Measurements from ENCODE around the gene HOXB6.

The HOXB6 gene

GRCh38 chr17:48634493-48635208, 29.9 kb upstream of the HOXB6 start:
- no peak for DNase-seq

- DNase-seq, result no peak
Measured at GRCh38 chr17:48633266-48633677, 28.5 kb upstream of the HOXB6 start.

GRCh38 chr17:48632579-48633265, 27.9 kb upstream of the HOXB6 start:
- DNase-seq, result no peak

GRCh38 chr17:48631693-48632578, 27.1 kb upstream of the HOXB6 start:
- DNase-seq, result no peak

GRCh38 chr17:48630925-48631692, 26.3 kb upstream of the HOXB6 start:
- no peak for DNase-seq

- DNase-seq, result no peak
Measured at GRCh38 chr17:48630009-48630924, 25.5 kb upstream of the HOXB6 start.

GRCh38 chr17:48629411-48629759, 24.6 kb upstream of the HOXB6 start:
- DNase-seq, result no peak

GRCh38 chr17:48628649-48629410, 24.0 kb upstream of the HOXB6 start:
- DNase-seq, result no peak

- no peak for DNase-seq
Measured at GRCh38 chr17:48627623-48628521, 23.1 kb upstream of the HOXB6 start.

- DNase-seq, result no peak
Measured at GRCh38 chr17:48627118-48627597, 22.4 kb upstream of the HOXB6 start.

GRCh38 chr17:48626245-48627117, 21.7 kb upstream of the HOXB6 start, which contains the start of gene HOXB9:
Gene HOXB9, minus strand, starts transcription at chr17:48626358. Its CDS starts 89 bp downstream, at chr17:48626269.
- no peak for DNase-seq

GRCh38 chr17:48625495-48626244, 20.9 kb upstream of the HOXB6 start:
- DNase-seq, result no peak

GRCh38 chr17:48624544-48625494, 20.0 kb upstream of the HOXB6 start:
- DNase-seq, result no peak

GRCh38 chr17:48624118-48624517, 19.3 kb upstream of the HOXB6 start:
- DNase-seq, result no peak

- no peak for DNase-seq
Measured at GRCh38 chr17:48623583-48623982, 18.8 kb upstream of the HOXB6 start.

- no peak for DNase-seq
Measured at GRCh38 chr17:48622857-48623256, 18.1 kb upstream of the HOXB6 start.
